OCI-M2 (cell line): ENCODE measurements around the gene ZDHHC18.
A peak's percentile ranks its signal among the peaks of the same experiment; 100 is the strongest.

Experiments used
- DNase-seq: peaks from one replicate; lab custom pipeline; 2025; ENCODE audit not compliant: unreplicated experiment; lab: John Stamatoyannopoulos, UW

The ZDHHC18 gene

DNA sequence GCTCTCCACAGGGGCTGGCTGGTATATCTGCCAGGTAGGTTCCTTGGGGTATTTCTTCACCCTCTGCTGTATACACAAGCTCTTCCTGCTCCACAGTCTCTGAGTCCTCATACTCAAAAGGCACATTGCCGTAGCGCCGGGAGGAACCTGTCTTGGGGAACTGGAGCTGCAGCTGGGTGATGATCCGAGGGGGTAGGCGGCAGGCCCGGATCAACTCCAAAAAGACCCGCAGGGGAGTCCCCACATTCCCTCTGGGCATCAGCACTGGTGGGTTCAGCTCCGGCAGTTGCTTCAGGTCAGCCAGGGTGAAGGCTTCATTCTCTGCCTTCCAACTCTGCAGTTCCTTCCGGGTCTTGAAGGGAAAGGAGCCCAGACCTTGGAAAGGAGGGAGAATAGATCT is 70.9 kb downstream of the ZDHHC18 start:
- no peak for DNase-seq

DNA sequence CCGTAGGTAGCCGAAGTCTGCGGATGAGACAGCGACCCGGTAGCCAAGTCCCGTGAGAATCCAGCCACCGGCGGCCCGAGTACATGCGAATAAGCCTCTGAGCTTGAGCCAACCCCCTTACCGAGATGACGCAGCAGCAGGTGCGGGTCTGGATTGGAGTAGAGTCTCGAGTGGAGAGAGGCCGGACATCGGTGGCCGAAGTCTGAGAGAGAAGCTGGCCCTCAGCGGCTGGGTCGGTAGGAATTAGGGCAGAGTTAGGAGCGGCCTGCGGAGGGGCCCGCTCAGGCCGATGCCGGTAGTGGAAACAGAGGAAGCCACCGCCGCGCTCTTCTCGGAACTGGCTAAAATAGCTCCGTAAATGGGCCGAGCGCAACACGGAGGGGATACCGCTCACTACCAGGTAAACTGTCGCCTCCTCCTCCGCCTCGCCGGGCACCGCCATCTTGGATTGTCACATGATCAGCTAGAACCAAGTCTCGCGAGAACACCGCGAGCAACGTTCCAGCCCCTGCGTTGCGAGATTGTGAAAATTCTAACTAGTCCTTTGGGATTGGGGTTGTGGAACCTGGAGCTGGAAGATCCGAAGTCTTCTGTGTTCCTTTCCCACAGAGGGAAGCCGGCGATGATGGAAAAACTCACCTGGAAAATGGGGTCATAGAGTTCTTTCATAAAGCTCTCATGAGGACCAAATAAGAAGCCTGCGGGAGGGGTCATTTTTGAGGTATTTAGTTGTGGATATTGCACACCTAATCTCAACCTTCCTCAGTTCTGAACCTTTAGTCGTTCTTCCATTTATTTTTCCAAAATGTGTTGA is 73.7 kb downstream of the ZDHHC18 start, which contains the start of gene GPATCH3:
Gene GPATCH3 (minus strand): TSS at position 467 of the 814 bp plus-strand sequence. CDS start 25 bp downstream, at position 442.
- peak; percentile 76 for DNase-seq

DNA sequence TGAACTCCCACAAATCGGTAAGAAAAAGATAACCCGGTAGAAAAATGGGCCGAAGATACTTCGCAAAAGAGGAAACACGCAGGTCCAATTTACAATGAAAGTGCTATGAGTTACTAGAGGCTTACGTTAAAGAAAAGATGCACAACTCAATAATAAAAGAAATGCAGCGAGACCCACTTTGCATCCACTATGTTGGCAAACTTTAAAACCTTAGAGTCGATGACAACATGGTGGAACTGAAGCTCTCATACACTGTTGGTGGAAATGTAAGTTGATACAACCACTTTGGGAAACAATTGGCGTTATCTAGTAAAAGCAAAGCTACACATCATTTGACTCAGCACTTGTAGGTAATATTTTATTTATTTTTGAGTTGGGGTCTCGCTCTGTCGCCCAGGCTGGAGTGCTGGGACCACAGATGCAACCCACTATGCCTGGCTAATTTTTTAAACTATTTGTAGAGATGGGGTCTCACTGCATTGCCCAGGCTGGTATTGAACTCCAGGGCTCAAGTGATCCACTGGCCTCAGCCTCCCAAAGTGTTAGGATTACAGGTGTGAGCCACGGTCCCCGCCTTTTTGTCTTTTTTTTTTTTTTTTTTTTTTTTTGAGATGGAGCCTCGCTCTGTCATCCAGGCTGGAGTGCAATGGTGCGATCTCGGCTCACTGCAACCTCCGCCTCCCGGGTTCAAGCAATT is 74.5 kb downstream of the ZDHHC18 start:
- no peak for DNase-seq
